Placental epithelial cell (primary cell): Measurements from ENCODE around the gene KRT7. TPM values are rescaled to one million over a fixed set of nuclear protein-coding genes. Genes with fewer than 3 reads are reported as not detected.

Experiments used
- total RNA-seq: library from RNA; depleted of rRNA; stranded (reverse); fragments of >200 nt; gene quantifications from 2 replicates; pipeline ENCODE4 v1.2.3, GENCODE V29; 2012

The KRT7 gene
- total RNA-seq: 636 and 2,495 TPM in 2 replicates

DNA sequence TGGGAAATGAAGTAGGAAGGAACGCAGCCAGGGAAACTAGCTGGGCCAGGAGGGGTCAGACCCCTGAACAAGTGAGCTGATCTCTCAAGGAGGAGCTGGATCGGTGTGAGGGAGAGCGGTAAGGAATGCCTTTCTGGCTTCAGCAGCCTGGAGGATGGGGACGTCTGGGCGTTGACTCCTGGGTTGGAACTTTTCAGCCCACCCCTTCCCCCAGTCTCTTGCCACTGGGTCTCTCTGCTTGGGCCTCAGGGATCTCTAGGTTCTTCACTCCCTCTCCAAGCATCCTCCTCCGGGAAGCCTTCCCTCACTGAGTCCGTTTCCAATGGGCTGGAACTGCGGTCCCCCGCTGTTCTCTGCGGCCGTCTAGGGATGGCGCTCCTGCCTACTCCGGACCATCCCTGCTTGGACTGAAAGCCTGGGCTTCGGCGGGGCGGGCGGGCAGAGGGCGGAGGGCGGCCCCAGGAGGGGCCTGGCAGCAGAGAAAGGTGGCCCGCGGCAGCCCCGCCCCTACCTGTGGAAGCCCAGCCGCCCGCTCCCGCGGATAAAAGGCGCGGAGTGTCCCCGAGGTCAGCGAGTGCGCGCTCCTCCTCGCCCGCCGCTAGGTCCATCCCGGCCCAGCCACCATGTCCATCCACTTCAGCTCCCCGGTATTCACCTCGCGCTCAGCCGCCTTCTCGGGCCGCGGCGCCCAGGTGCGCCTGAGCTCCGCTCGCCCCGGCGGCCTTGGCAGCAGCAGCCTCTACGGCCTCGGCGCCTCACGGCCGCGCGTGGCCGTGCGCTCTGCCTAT lies at the start of gene KRT7:
TSS of gene KRT7 (plus strand) at position 570 of the 788 bp plus-strand sequence. CDS start at position 624, 54 bp downstream.

DNA sequence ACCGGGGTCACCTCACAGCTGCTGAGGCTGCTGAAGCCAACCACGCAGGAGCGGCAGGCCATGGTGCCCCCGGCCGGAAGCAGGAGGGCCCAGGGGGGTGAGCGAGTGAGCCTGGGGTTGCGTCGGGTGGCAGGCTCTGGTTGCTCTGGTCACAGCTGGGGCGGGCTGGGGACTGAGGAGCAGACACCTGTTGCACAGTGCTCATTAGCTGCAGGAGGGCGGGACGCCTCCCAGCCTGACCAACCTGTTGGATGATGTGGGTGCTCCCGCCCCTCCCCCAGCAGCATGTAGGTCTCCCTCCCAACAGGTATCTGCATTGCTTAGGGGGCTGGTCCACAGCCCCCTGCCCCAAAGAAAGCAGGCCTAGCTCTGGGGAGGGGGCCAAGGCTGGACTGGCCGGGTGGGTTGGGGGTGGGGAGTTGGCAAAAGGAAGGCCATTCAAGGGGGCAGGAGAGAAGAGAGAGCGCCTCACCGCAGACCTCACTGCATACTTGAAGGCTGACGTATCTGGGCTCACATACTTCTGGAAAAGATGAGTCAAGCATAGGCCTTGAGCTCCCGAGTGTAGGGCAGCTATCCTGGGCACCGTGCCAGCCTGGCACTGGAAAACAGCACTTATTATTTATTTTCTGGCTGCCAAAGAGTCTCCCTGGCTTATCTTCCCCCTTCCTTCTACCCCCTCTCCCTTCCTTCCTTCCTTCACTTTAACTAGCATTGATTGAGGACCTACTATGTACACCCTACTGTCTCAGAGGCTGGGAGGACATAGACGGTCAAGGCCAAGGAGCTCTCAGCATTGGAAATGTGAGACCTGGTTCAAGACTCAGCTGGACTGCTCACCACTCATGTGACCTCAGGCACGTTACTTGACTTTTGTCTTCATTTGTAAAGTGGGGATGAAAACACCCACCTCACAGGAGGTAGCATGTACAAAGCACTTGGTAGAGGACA lies 40.9 kb upstream of the KRT7 start, which contains the start of gene KRT80:
TSS of gene KRT80 (minus strand) at position 174 of the 951 bp plus-strand sequence. CDS start at position 62, 112 bp downstream.

DNA sequence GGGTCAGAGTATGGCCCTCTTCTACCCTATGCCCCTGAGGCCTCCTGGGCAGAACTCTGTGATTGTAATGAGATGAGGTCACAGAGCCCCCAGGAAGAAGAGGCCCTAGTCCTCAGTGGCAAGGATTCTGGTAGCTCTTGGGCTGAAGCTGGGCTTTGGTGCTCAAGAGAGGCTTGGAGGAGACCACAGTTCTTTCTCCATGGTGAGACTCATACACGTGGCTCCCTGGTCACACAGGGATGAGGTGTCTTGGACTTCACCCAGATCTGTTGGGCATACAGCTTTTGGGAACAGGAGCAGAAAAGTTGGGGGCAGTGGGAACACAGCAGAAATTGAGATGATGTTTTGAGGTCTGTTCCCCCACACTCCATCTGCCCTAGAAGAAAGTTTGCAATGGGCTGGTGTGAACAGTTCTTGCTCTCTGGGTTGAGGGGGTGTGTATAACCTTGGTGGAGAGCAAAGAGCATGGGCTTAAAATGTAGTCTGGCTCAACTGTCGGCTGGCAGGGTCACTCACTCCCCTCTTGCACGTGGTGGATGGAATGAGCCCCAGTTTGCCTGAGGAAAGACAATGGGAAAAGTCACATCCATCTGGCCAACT lies 41.6 kb downstream of the KRT7 start, which contains the start of gene KRT86:
TSS of gene KRT86 (plus strand) at position 125 of the 600 bp plus-strand sequence. CDS start 27,272 bp downstream, outside the sequence.

DNA sequence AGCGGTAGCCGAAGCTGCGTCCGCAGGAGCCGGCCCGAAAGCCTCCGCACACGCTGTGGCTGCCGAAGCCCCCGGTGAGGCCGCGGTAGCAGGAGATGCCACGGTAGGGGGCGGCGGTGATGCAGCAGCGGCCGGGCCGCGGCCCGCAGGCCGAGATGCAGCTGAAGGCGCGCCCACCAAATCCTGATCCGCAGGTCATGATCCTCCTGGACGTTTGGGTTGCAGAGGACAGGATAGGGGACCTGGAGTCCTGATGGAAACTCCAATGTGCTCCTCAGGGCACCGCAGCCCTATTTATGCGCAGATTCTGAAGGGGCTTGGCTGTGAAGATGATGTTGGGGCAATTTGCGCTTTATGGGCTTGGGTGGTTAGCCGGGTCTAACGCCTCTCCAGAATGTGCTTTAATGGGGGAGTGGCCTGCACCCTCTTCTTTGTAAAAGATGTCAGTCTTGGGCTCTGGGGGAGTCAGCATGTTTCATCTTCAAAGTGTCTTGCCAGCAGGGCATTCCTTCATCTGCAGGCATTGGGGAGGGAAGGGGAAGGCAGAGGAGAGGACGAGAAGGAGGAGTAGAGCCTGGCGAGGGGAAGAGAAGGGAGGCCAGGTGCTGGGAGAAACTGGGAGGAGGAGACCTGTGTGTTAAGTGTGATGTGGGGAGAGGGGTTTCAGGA lies 58.4 kb downstream of the KRT7 start, which contains the start of gene KRT81:
TSS of gene KRT81 (minus strand) at position 268 of the 669 bp plus-strand sequence. CDS start at position 199, 69 bp downstream.

Other genes with a start within 250 kb of the KRT7 start
- not detected in 2 replicates for gene TAMALIN, start 226.3 kb upstream of the KRT7 start, total RNA-seq
- gene NR4A1, start 181.8 kb upstream of the KRT7 start, total RNA-seq: 1.6 and 2.4 TPM in 2 replicates
- 42.0 and 61.1 TPM in 2 replicates for gene ATG101, start 163.3 kb upstream of the KRT7 start, total RNA-seq
- gene SMIM41, start 153.5 kb upstream of the KRT7 start, total RNA-seq: 0.39 TPM in 1 of 2 replicates, not detected in the other
- 0.22 TPM in 1 of 2 replicates, not detected in the other for gene KRT80, start 41.2 kb upstream of the KRT7 start, total RNA-seq
- gene KRT86, start 41.4 kb downstream of the KRT7 start, total RNA-seq: not detected in 2 replicates
- gene KRT81, start 58.3 kb downstream of the KRT7 start, total RNA-seq: not detected in 2 replicates
- gene KRT83, start 88.2 kb downstream of the KRT7 start, total RNA-seq: not detected in 2 replicates
- under 0.01 TPM in 1 of 2 replicates, not detected in the other for gene KRT85, start 134.2 kb downstream of the KRT7 start, total RNA-seq
- not detected in 2 replicates for gene KRT84, start 152.4 kb downstream of the KRT7 start, total RNA-seq
- not detected in 2 replicates for gene KRT82, start 173.1 kb downstream of the KRT7 start, total RNA-seq
- gene KRT75, start 201.1 kb downstream of the KRT7 start, total RNA-seq: not detected in 2 replicates
- gene KRT6B, start 218.9 kb downstream of the KRT7 start, total RNA-seq: 1.2 and 2.9 TPM in 2 replicates
- 6.3 and 9.3 TPM in 2 replicates for gene KRT6C, start 240.6 kb downstream of the KRT7 start, total RNA-seq